HepG2 (cell line): Measurements from ENCODE around the gene NT5C2. TPM values are rescaled to one million over a fixed set of nuclear protein-coding genes. Genes with fewer than 3 reads are reported as not detected.

ENCODE experiments used
- ASH2L ChIP-seq: fragments of 300-600, 200-600 bp; sonication (generic); IDR thresholded peaks from 2 replicates; pipeline ENCODE4 v1.7.0; 2017; ENCODE audit warnings: low read depth, mild to moderate bottlenecking, moderate library complexity, mixed read lengths, low read length; ENCODE audit not compliant: insufficient read length
- CENPX ChIP-seq: sonication (generic); formaldehyde crosslinking; IDR thresholded peaks from 2 replicates; pipeline ENCODE4 v1.9.0; 2021; ENCODE audit warnings: mild to moderate bottlenecking, missing genetic modification reagents, moderate library complexity
- ELF3 ChIP-seq: IDR thresholded peaks from 2 replicates; pipeline ENCODE4 v1.6.1; 2016; ENCODE audit warnings: missing genetic modification reagents, missing compliant biosample characterization
- HDAC1 ChIP-seq: sonication (generic); formaldehyde crosslinking; IDR thresholded peaks from 2 replicates; pipeline ENCODE4 v1.5.1; 2020; ENCODE audit warnings: mild to moderate bottlenecking, missing genetic modification reagents
- HDAC2 ChIP-seq: sonication (generic); formaldehyde crosslinking; IDR thresholded peaks from 2 replicates; pipeline ENCODE4 v1.4.0; 2020; ENCODE audit warnings: missing genetic modification reagents
- HNF4A ChIP-seq: sonication (generic); formaldehyde crosslinking; IDR thresholded peaks from 2 replicates; pipeline ENCODE4 v1.4.0; 2020; ENCODE audit warnings: missing genetic modification reagents
- HNF4G ChIP-seq, 2 experiments: sonication (generic) in 1 of 2; formaldehyde crosslinking in 1 of 2; IDR thresholded peaks; 2 replicates each; pipeline versions ENCODE4 v1.4.0 to v1.6.1; 2011 to 2020; ENCODE audit warnings: borderline replicate concordance in 2 of 2, low read depth in 2 of 2, mild to moderate bottlenecking in 2 of 2, low read length in 1 of 2, missing genetic modification reagents in 1 of 2, moderate library complexity in 1 of 2
- HOXA3 ChIP-seq: sonication (generic); formaldehyde crosslinking; IDR thresholded peaks from 2 replicates; pipeline ENCODE4 v1.5.0; 2020; ENCODE audit warnings: missing genetic modification reagents
- MED1 ChIP-seq: sonication (generic); formaldehyde crosslinking; IDR thresholded peaks from 2 replicates; pipeline ENCODE4 v1.4.0; 2020; ENCODE audit warnings: missing genetic modification reagents
- NCOR1 ChIP-seq: fragments of 200-600 bp; sonication (generic); IDR thresholded peaks from 2 replicates; pipeline ENCODE4 v1.7.0; 2017; ENCODE audit warnings: antibody characterized with exemption, low read length, borderline replicate concordance
- NFYB ChIP-seq: sonication (generic); formaldehyde crosslinking; IDR thresholded peaks from 2 replicates; pipeline ENCODE4 v1.4.0; 2020; ENCODE audit warnings: missing genetic modification reagents
- PITX1 ChIP-seq: sonication (generic); formaldehyde crosslinking; IDR thresholded peaks from 2 replicates; pipeline ENCODE4 v1.5.1; 2020; ENCODE audit warnings: mild to moderate bottlenecking, missing genetic modification reagents
- REPIN1 ChIP-seq: sonication (generic); formaldehyde crosslinking; IDR thresholded peaks from 2 replicates; pipeline ENCODE4 v1.8.0; 2022; ENCODE audit warnings: missing genetic modification reagents, low read depth, mild to moderate bottlenecking, borderline replicate concordance
- SAFB2 ChIP-seq: sonication (generic); formaldehyde crosslinking; IDR thresholded peaks from 2 replicates; pipeline ENCODE4 v1.5.1; 2020; ENCODE audit warnings: missing genetic modification reagents, low read depth, mild to moderate bottlenecking, borderline replicate concordance
- SALL1 ChIP-seq: sonication (generic); formaldehyde crosslinking; IDR thresholded peaks from 2 replicates; pipeline ENCODE4 v1.8.0; 2022; ENCODE audit warnings: mild to moderate bottlenecking, missing genetic modification reagents
- SAP130 ChIP-seq: IDR thresholded peaks from 2 replicates; pipeline ENCODE4 v1.6.1; 2016; ENCODE audit warnings: low read depth
- SSRP1 ChIP-seq: IDR thresholded peaks from 2 replicates; pipeline ENCODE4 v1.6.1; 2016; ENCODE audit warnings: control low read depth
- STAG1 ChIP-seq: sonication (generic); formaldehyde crosslinking; IDR thresholded peaks from 2 replicates; pipeline ENCODE4 v1.4.0; 2020; ENCODE audit warnings: missing genetic modification reagents
- TARDBP ChIP-seq: sonication (generic); formaldehyde crosslinking; IDR thresholded peaks from 2 replicates; pipeline ENCODE4 v1.8.0; 2022; ENCODE audit warnings: mild to moderate bottlenecking, missing genetic modification reagents
- TEAD3 ChIP-seq: optimal IDR thresholded peaks from 2 replicates; pipeline ENCODE3; 2016; ENCODE audit warnings: borderline replicate concordance
- TRIM22 ChIP-seq: fragments of 450-650 bp; IDR thresholded peaks from 2 replicates; pipeline ENCODE4 v1.6.1; 2017
- ZBTB38 ChIP-seq: sonication (generic); formaldehyde crosslinking; IDR thresholded peaks from 2 replicates; pipeline ENCODE4 v1.5.1; 2020; ENCODE audit warnings: mild to moderate bottlenecking, missing genetic modification reagents
- ZEB1 ChIP-seq: IDR thresholded peaks from 2 replicates; pipeline ENCODE4 v1.6.1; 2012; ENCODE audit warnings: mild to moderate bottlenecking, low read depth, inconsistent platforms; ENCODE audit not compliant: insufficient replicate concordance
- ZNF263 ChIP-seq: sonication (generic); formaldehyde crosslinking; IDR thresholded peaks from 2 replicates; pipeline ENCODE4 v1.4.0; 2020; ENCODE audit warnings: missing genetic modification reagents
- ZNF350 ChIP-seq: sonication (generic); formaldehyde crosslinking; IDR thresholded peaks from 2 replicates; pipeline ENCODE4 v1.4.0; 2020; ENCODE audit warnings: mild to moderate bottlenecking, low read depth, missing genetic modification reagents, borderline replicate concordance
- ZNF562 ChIP-seq: sonication (generic); formaldehyde crosslinking; IDR thresholded peaks from 2 replicates; pipeline ENCODE4 v1.8.0; 2022; ENCODE audit warnings: missing genetic modification reagents, borderline replicate concordance
- ZNF644 ChIP-seq: IDR thresholded peaks from 2 replicates; pipeline ENCODE4 v1.6.1; 2016; ENCODE audit warnings: low read depth
- ZNF761 ChIP-seq: sonication (generic); formaldehyde crosslinking; conservative IDR thresholded peaks from 2 replicates; pipeline ENCODE4 v1.4.0; 2020; ENCODE audit warnings: mild to moderate bottlenecking, missing genetic modification reagents
- ZNF83 ChIP-seq: sonication (generic); formaldehyde crosslinking; IDR thresholded peaks from 2 replicates; pipeline ENCODE4 v1.4.0; 2020; ENCODE audit warnings: missing genetic modification reagents, mild to moderate bottlenecking, borderline replicate concordance
- polyA plus RNA-seq, 8 experiments: library from polyadenylated mRNA; depleted of rRNA in 3 of 8; stranded (reverse) in 7 of 8; unstranded in 1 of 8; fragments of >200 nt; fragmentation: Illumina TruSeq in 4 of 8; extraction: Trizol in 4 of 8; gene quantifications; 2 replicates each; pipeline versions ENCODE4 v1.2.1 to v1.2.3, GENCODE V29; 2011 to 2016; ENCODE audit warnings: low read depth in 4 of 8, missing spikeins in 1 of 8, mixed read lengths in 1 of 8; ENCODE audit not compliant: insufficient read depth in 1 of 8
- total RNA-seq, 5 experiments: library from RNA; depleted of rRNA; stranded (reverse); fragments of >200 nt; fragmentation: Illumina TruSeq; extraction: Trizol; gene quantifications; 2 replicates each; pipeline ENCODE4 v1.2.3, GENCODE V29; 2016; ENCODE audit warnings: low read depth in 1 of 5

Gene NT5C2
- total and polyA plus RNA-seq, 2 of the 13 experiments (the other 11 are each of a cell fraction or from before 2014, with no cell fraction given): 40.6 to 55.2 TPM

- TF ChIP-seq NCOR1: peak; percentile 34; the same call in 1 of the 2 replicates
- TF ChIP-seq TRIM22: no peak
- 0 out of 2 replicates have a peak, but pooled peaks have one; percentile 37 for TF ChIP-seq ZNF350 (CRISPR knock-in tag)
- TF ChIP-seq TEAD3 (CRISPR knock-in tag): peak; percentile 80
- TF ChIP-seq ZEB1: peak; percentile 35
- no peak for TF ChIP-seq ZNF83 (CRISPR knock-in tag)
- TF ChIP-seq SALL1 (CRISPR knock-in tag): peak; percentile 60; the same call in 1 of the 2 replicates
- no peak for TF ChIP-seq ASH2L
- TF ChIP-seq HOXA3: peak; percentile 23; the same call in 1 of the 2 replicates
- peak; percentile 80 for TF ChIP-seq ZNF263
- no peak for TF ChIP-seq ZNF761 (CRISPR knock-in tag)
- TF ChIP-seq MED1 (CRISPR knock-in tag): peak; percentile 52
- peak; percentile 47; the same call in 1 of the 2 replicates for TF ChIP-seq HNF4G (IDR thresholded peaks at IDR 0.05; ENCODE audit: borderline replicate concordance, low read depth, low read length)
- TF ChIP-seq HNF4G (CRISPR knock-in tag; IDR thresholded peaks at IDR 0.05; ENCODE audit: borderline replicate concordance, low read depth): peak; percentile 27; the same call in 1 of the 2 replicates
- peak; percentile 81 for TF ChIP-seq ZBTB38
- peak; percentile 77 for TF ChIP-seq TARDBP (CRISPR knock-in tag)
- peak; percentile 76 for TF ChIP-seq HNF4A
- peak; percentile 31; the same call in 1 of the 2 replicates for TF ChIP-seq STAG1
- TF ChIP-seq SSRP1 (CRISPR knock-in tag): no peak
- TF ChIP-seq REPIN1 (CRISPR knock-in tag): peak; percentile 42; the same call in 1 of the 2 replicates
- TF ChIP-seq PITX1 (CRISPR knock-in tag): peak; percentile 80
- 0 out of 2 replicates have a peak, but pooled peaks have one; percentile 24 for TF ChIP-seq NFYB (CRISPR knock-in tag)
- 0 out of 2 replicates have a peak, but pooled peaks have one; percentile 25 for TF ChIP-seq HDAC1 (CRISPR knock-in tag)
- no peak for TF ChIP-seq ZNF562 (CRISPR knock-in tag)
- peak; percentile 56; the same call in 1 of the 2 replicates for TF ChIP-seq ELF3 (CRISPR knock-in tag)
- peak; percentile 70 for TF ChIP-seq SAP130
- TF ChIP-seq CENPX: no peak
- TF ChIP-seq ZNF644: peak; percentile 42; the same call in 1 of the 2 replicates
- no peak for TF ChIP-seq SAFB2 (CRISPR knock-in tag)
- TF ChIP-seq HDAC2: peak; percentile 54; the same call in 1 of the 2 replicates
Observed at GRCh38 chr10:103083266-103083976, 109.7 kb downstream of the NT5C2 start (continued).
